ENCODE results near the gene SESTD1. TPM values are rescaled to one million over a fixed set of nuclear protein-coding genes. Genes with fewer than 3 reads are reported as not detected.

The SESTD1 gene
- total and polyA plus RNA-seq, 2 of the 13 experiments (the other 11 are each of a cell fraction or from before 2014, with no cell fraction given) = 74.4 to 101 TPM

GRCh38 chr2:179265082-179265510 is 464 bp upstream of the SESTD1 start (continued):
- no peak for TF ChIP-seq E2F2 (CRISPR knock-in tag; IDR thresholded peaks at IDR 0.05; ENCODE audit: borderline replicate concordance)
- TF ChIP-seq ZNF570 (CRISPR knock-in tag; IDR thresholded peaks at IDR 0.05; ENCODE audit: borderline replicate concordance) = no peak
- TF ChIP-seq ISL2 (CRISPR knock-in tag; IDR thresholded peaks at IDR 0.05) = no peak

GRCh38 chr2:179263446-179264367 is 925 bp downstream of the SESTD1 start:
- peak overlapping the region; percentile 96 for H3K9ac ChIP-seq (ENCODE audit: insufficient read depth, low read depth, low read length)
- in situ Hi-C loops (cut with HindIII; ENCODE audit: extremely low pct_ligation_motif_present, low pct_unique_long_range_greater_than_20kb) = no loop called here
- ATAC-seq (peak; percentile 62), FAIRE-seq (peak; percentile 52), DNase-seq (ENCODE audit: low spot score) (peak; percentile 72)
- WGBS (ENCODE audit: low lambda C conversion rate) = under 1% methylated on average over 38 of the region's 62 CpGs
- ChIA-PET POLR2A (interaction anchor here (0.8 to 2.7 kb wide), 7 partner anchors 9 to 81 kb away, joined by 3 to 53 read pairs (median 5); no protein-coding TSS in a partner anchor), CTCF (ENCODE audit: low intra/inter-chr PET ratio, low total read pairs) (no interaction called here)
- H3K36me3 ChIP-seq (replicated peaks in 1 of 2; ENCODE audit: control insufficient read depth in 1 of 2, insufficient read depth in 2 of 2, low read length in 2 of 2) = no peaks in the 10 kb centered on the region
- H3K4me2 ChIP-seq (ENCODE audit: low read depth, low read length) = peak overlapping the region; percentile 91
- no peaks in the 10 kb centered on the region; a peak in 1 of 5 replicates for H3K27me3 ChIP-seq (ENCODE audit: control insufficient read depth in 1 of 2, insufficient read depth in 2 of 2, low read length in 2 of 2)
- H3K79me2 ChIP-seq (ENCODE audit: insufficient read depth, low read length) = peaks cover 54% of the 10 kb centered on the region
- H3K4me1 ChIP-seq (ENCODE audit: insufficient read depth, low read length) = peaks cover 71% of the 10 kb centered on the region
- H3K4me3 ChIP-seq (replicated peaks in 1 of 3; ENCODE audit: insufficient read depth in 1 of 3, low read depth in 2 of 3, low read length in 3 of 3) = peak overlapping the region; percentile 86 to 98 (median 96)
- intact Hi-C loops (cut with micrococcal nuclease; ENCODE audit: unreplicated experiment) = loop anchor here (1.0 to 5.0 kb wide), 3 partner anchors 25 to 81 kb away; no protein-coding TSS in a partner anchor
- peak overlapping the region; percentile 87 for H3K27ac ChIP-seq (ENCODE audit: extremely low read length, insufficient read depth, low read length)
- H4K20me1 ChIP-seq (ENCODE audit: insufficient read depth, low read length) = peaks cover 42% of the 10 kb centered on the region
- BruUV-seq (replicated peaks) = TSS peak; percentile 88
- H2AFZ ChIP-seq (ENCODE audit: low read length) = no peak overlapping the region
- no peaks in the 10 kb centered on the region for H3K9me3 ChIP-seq (ENCODE audit: low read length)
- no peak for TF ChIP-seq ATF7 (IDR thresholded peaks at IDR 0.05)
- TF ChIP-seq ATF7 (CRISPR knock-in tag; IDR thresholded peaks at IDR 0.05) = peak; percentile 53; the same call in 1 of the 2 replicates
- 0 out of 2 replicates have a peak, but pooled peaks have one; percentile 41 for TF ChIP-seq ZNF543 (CRISPR knock-in tag; IDR thresholded peaks at IDR 0.05)
- no peak for TF ChIP-seq HDAC6 (IDR thresholded peaks at IDR 0.05; ENCODE audit: low read depth, low read length)
- no peak for TF ChIP-seq MATR3 (CRISPR knock-in tag; IDR thresholded peaks at IDR 0.05)
- peak; percentile 82 for TF ChIP-seq ZNF501 (CRISPR knock-in tag; IDR thresholded peaks at IDR 0.05)
- peak; percentile 81 for TF ChIP-seq ZNF687 (CRISPR knock-in tag; IDR thresholded peaks at IDR 0.05)
- no peak for TF ChIP-seq MLX (CRISPR knock-in tag; IDR thresholded peaks at IDR 0.05)
- TF ChIP-seq BORCS8-MEF2B (CRISPR knock-in tag; IDR thresholded peaks at IDR 0.05) = no peak
- TF ChIP-seq RXRA (CRISPR knock-in tag; IDR thresholded peaks at IDR 0.05) = 0 out of 2 replicates have a peak, but pooled peaks have one; percentile 35
- TF ChIP-seq PCBP1 (IDR thresholded peaks at IDR 0.05; ENCODE audit: borderline replicate concordance, low read depth, low read length) = no peak
- TF ChIP-seq NCOA1 (CRISPR knock-in tag; IDR thresholded peaks at IDR 0.05) = no peak
- TF ChIP-seq ERF (CRISPR knock-in tag; IDR thresholded peaks at IDR 0.05) = no peak
- TF ChIP-seq ZNF768 (CRISPR knock-in tag; IDR thresholded peaks at IDR 0.05) = peak; percentile 51; the same call in 1 of the 2 replicates

Measured in HepG2 (cell line).